SK-N-SH (cell line): ENCODE results near the gene EPB41L2. TPM values are rescaled to one million over a fixed set of nuclear protein-coding genes. Genes with fewer than 3 reads are reported as not detected.

Source experiments
- CTCF ChIA-PET: fragments of 300-600, 350-600 bp; formaldehyde crosslinking; extraction: SDS; loops from one replicate; lab custom pipeline; 2021; lab: Yijun Ruan, JAX
- POLR2A ChIA-PET: fragments of 350-600 bp; sonication (Branson Sonifier 250); formaldehyde crosslinking; extraction: SDS; loops from one replicate; lab custom pipeline; 2020; ENCODE audit warnings: antibody characterized with exemption, inconsistent platforms; lab: Yijun Ruan, JAX
- DNase-seq: peaks from one replicate; pipeline ENCODE4 v3.0.0; 2012
- H2AFZ ChIP-seq: fragments of 200-600 bp; sonication (generic); 2 replicates; pipeline ENCODE4 v1.8.1; 2016; ENCODE audit warnings: antibody characterized with exemption, mild to moderate bottlenecking, low read depth
- H3F3A ChIP-seq: fragments of 200-600 bp; sonication (generic); replicated peaks from 2 replicates; pipeline ENCODE3; 2016; ENCODE audit warnings: antibody characterized with exemption, mild to moderate bottlenecking; ENCODE audit not compliant: insufficient read depth
- H3K27ac ChIP-seq, 2 experiments: fragments of 200-500 bp in 1 of 2; fragments of 200-600 bp in 1 of 2; sonication (Bioruptor generic) in 1 of 2; sonication (generic), shearing (Covaris generic) in 1 of 2; 2 replicates each; pipeline versions ENCODE4 v1.5.1 to v1.6.1; 2014 to 2016; ENCODE audit warnings: low read depth in 2 of 2, inconsistent platforms in 1 of 2, low read length in 1 of 2, mild to moderate bottlenecking in 1 of 2, mixed read lengths in 1 of 2
- H3K27me3 ChIP-seq: fragments of 200-600 bp; sonication (generic), shearing (Covaris generic); 2 replicates; pipeline ENCODE4 v1.6.1; 2016; ENCODE audit warnings: mixed run types; ENCODE audit not compliant: insufficient read depth
- H3K36me3 ChIP-seq, 2 experiments: fragments of 200-500 bp in 1 of 2; fragments of 200-600 bp in 1 of 2; sonication (Bioruptor generic) in 1 of 2; sonication (generic) in 1 of 2; replicated peaks in 1 of 2; 2 replicates each; pipeline versions ENCODE3 to v1.5.1; 2014 to 2016; ENCODE audit warnings: low read length in 1 of 2, mild to moderate bottlenecking in 1 of 2; ENCODE audit not compliant: insufficient read depth in 2 of 2, control insufficient read depth in 1 of 2
- H3K4me1 ChIP-seq, 2 experiments: fragments of 200-500 bp in 1 of 2; fragments of 200-600 bp in 1 of 2; sonication (Bioruptor generic) in 1 of 2; sonication (generic), shearing (Covaris generic) in 1 of 2; 2 replicates each; pipeline versions ENCODE4 v1.5.1 to v1.6.1; 2014 to 2016; ENCODE audit warnings: low read depth in 1 of 2, low read length in 1 of 2, mixed run types in 1 of 2; ENCODE audit not compliant: insufficient read depth in 2 of 2, control insufficient read depth in 1 of 2
- H3K4me2 ChIP-seq: fragments of 200-600 bp; sonication (generic), shearing (Covaris generic); 2 replicates; pipeline ENCODE4 v1.6.1; 2017; ENCODE audit warnings: mixed run types
- H3K4me3 ChIP-seq, 2 experiments: fragments of 200-500 bp in 1 of 2; fragments of 200-600 bp in 1 of 2; sonication (Bioruptor generic) in 1 of 2; sonication (generic), shearing (Covaris generic) in 1 of 2; 2 replicates each; pipeline versions ENCODE4 v1.5.1 to v1.8.1; 2014 to 2016; ENCODE audit warnings: low read depth in 2 of 2, inconsistent platforms in 1 of 2, low read length in 1 of 2, mild to moderate bottlenecking in 1 of 2, mixed read lengths in 1 of 2, moderate library complexity in 1 of 2
- H3K79me2 ChIP-seq: fragments of 200-600 bp; sonication (generic); 2 replicates; pipeline ENCODE4 v1.8.1; 2017; ENCODE audit warnings: mild to moderate bottlenecking; ENCODE audit not compliant: insufficient read depth
- H3K9ac ChIP-seq: fragments of 200-600 bp; sonication (generic); 2 replicates; pipeline ENCODE4 v1.6.1; 2017; ENCODE audit warnings: mixed run types
- H3K9me2 ChIP-seq: fragments of 200-600 bp; sonication (generic); 2 replicates; pipeline ENCODE4 v1.6.1; 2017; ENCODE audit warnings: mixed run types
- H3K9me3 ChIP-seq: fragments of 200-600 bp; sonication (generic); 2 replicates; pipeline ENCODE4 v1.6.1; 2017; ENCODE audit warnings: mixed run types, mild to moderate bottlenecking, moderate library complexity
- H4K20me1 ChIP-seq: fragments of 200-600 bp; sonication (generic); 2 replicates; pipeline ENCODE4 v1.6.1; 2017; ENCODE audit warnings: mild to moderate bottlenecking, mixed run types; ENCODE audit not compliant: insufficient read depth
- CHD2 ChIP-seq: fragments of 150-350 bp; IDR thresholded peaks from 2 replicates; pipeline ENCODE4 v1.6.1; 2018; ENCODE audit warnings: low read length; ENCODE audit not compliant: partially characterized antibody
- EP300 ChIP-seq, 2 experiments: IDR thresholded peaks; 2 replicates each; pipeline versions ENCODE4 v1.4.0 to v1.6.1; 2012; ENCODE audit warnings: borderline replicate concordance in 1 of 2, low read depth in 1 of 2, low read length in 1 of 2
- FOSL2 ChIP-seq: IDR thresholded peaks from 2 replicates; pipeline ENCODE4 v1.4.0; 2012; ENCODE audit warnings: low read depth, mild to moderate bottlenecking, moderate library complexity, borderline replicate concordance
- FOXJ3 ChIP-seq: sonication (generic); formaldehyde crosslinking; IDR thresholded peaks from 2 replicates; pipeline ENCODE4 v1.5.1; 2020; ENCODE audit warnings: mild to moderate bottlenecking, missing genetic modification reagents
- FOXM1 ChIP-seq: IDR thresholded peaks from 2 replicates; pipeline ENCODE4 v1.4.0; 2012; ENCODE audit warnings: low read depth, mild to moderate bottlenecking
- GABPA ChIP-seq: IDR thresholded peaks from 2 replicates; pipeline ENCODE4 v1.4.0; 2012; ENCODE audit warnings: low read depth, mild to moderate bottlenecking
- GATA2 ChIP-seq: sonication (generic); formaldehyde crosslinking; IDR thresholded peaks from 2 replicates; pipeline ENCODE4 v1.5.0; 2020; ENCODE audit warnings: mild to moderate bottlenecking, missing genetic modification reagents
- MXI1 ChIP-seq: IDR thresholded peaks from 2 replicates; pipeline ENCODE4 v1.6.1; 2012; ENCODE audit warnings: mild to moderate bottlenecking, low read depth, low read length, improper control_type of control experiment
- PBX3 ChIP-seq: IDR thresholded peaks from 2 replicates; pipeline ENCODE4; 2012
- RAD21 ChIP-seq: IDR thresholded peaks from 2 replicates; pipeline ENCODE4 v1.6.1; 2012; ENCODE audit warnings: mild to moderate bottlenecking, low read length
- RCOR1 ChIP-seq: fragments of 150-350 bp; IDR thresholded peaks from 2 replicates; pipeline ENCODE4 v1.6.1; 2017; ENCODE audit warnings: antibody characterized with exemption, low read length
- RXRA ChIP-seq: IDR thresholded peaks from 2 replicates; pipeline ENCODE4 v1.4.0; 2012; ENCODE audit warnings: low read depth, mild to moderate bottlenecking, borderline replicate concordance
- TAF1 ChIP-seq: IDR thresholded peaks from 2 replicates; pipeline ENCODE4 v1.6.1; 2012; ENCODE audit warnings: low read depth, mild to moderate bottlenecking, low read length, moderate library complexity, borderline replicate concordance
- TCF12 ChIP-seq: IDR thresholded peaks from 2 replicates; pipeline ENCODE4 v1.4.0; 2012
- TEAD4 ChIP-seq: IDR thresholded peaks from 2 replicates; pipeline ENCODE4 v1.4.0; 2012; ENCODE audit warnings: mild to moderate bottlenecking, borderline replicate concordance; ENCODE audit not compliant: insufficient read depth
- USF1 ChIP-seq: IDR thresholded peaks from 2 replicates; pipeline ENCODE4 v1.4.0; 2012; ENCODE audit warnings: low read depth, borderline replicate concordance
- YY1 ChIP-seq: IDR thresholded peaks from 2 replicates; pipeline ENCODE4 v1.4.0; 2012; ENCODE audit warnings: low read depth, mild to moderate bottlenecking
- WGBS: methylation state at CpG from one replicate; pipeline ENCODE4 v1.1.6; 2017; ENCODE audit warnings: low lambda C conversion rate; 5-methylcytosine and 5-hydroxymethylcytosine counted together
- polyA plus RNA-seq, 3 experiments: library from polyadenylated mRNA; depleted of rRNA; stranded (reverse); fragments of >200 nt; gene quantifications; 2 replicates each; pipeline ENCODE4 v1.2.3, GENCODE V29; 2012
- TF ChIP-seq, protein P1 (sequence below): fragments of 150-350 bp; IDR thresholded peaks from 2 replicates; pipeline ENCODE4 v1.6.1; 2017; ENCODE audit warnings: antibody characterized with exemption, low read length, low read depth, borderline replicate concordance
- TF ChIP-seq, protein P2 (sequence below): IDR thresholded peaks from 2 replicates; pipeline ENCODE4 v1.4.0; 2012; ENCODE audit warnings: low read depth

Gene EPB41L2
- polyA plus RNA-seq, 1 of the 3 experiments (the other 2 are of a cell fraction): 1.4 TPM

- no peak for DNase-seq
- H3K27me3 ChIP-seq: peaks cover 6% of the 10 kb centered on the region; the same call in 1 of the 2 replicates
- no peaks in the 10 kb centered on the region for H3K9me2 ChIP-seq
- POLR2A ChIA-PET: no interaction called here
- no peak for TF ChIP-seq TAF1
- TF ChIP-seq MXI1: no peak
- TF ChIP-seq FOSL2: no peak
- TF ChIP-seq, protein P1, sequence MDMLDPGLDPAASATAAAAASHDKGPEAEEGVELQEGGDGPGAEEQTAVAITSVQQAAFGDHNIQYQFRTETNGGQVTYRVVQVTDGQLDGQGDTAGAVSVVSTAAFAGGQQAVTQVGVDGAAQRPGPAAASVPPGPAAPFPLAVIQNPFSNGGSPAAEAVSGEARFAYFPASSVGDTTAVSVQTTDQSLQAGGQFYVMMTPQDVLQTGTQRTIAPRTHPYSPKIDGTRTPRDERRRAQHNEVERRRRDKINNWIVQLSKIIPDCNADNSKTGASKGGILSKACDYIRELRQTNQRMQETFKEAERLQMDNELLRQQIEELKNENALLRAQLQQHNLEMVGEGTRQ: no peak
- TF ChIP-seq USF1: no peak
- TF ChIP-seq PBX3: no peak
- no peak for TF ChIP-seq RCOR1
- no peak for TF ChIP-seq GATA2 (CRISPR knock-in tag)
- no peak for TF ChIP-seq FOXJ3
- TF ChIP-seq GABPA: no peak
- no peak for TF ChIP-seq TEAD4
- TF ChIP-seq TCF12: no peak
- TF ChIP-seq FOXM1: no peak
- TF ChIP-seq, protein P2, sequence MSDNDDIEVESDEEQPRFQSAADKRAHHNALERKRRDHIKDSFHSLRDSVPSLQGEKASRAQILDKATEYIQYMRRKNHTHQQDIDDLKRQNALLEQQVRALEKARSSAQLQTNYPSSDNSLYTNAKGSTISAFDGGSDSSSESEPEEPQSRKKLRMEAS: no peak
- TF ChIP-seq EP300 (IDR thresholded peaks at IDR 0.05; ENCODE audit: borderline replicate concordance in 1 of 2, low read depth in 1 of 2, low read length in 1 of 2): no peak
- TF ChIP-seq, all 33 proteins: peak for 0
- no peak overlapping the region for H3K4me2 ChIP-seq
- H4K20me1 ChIP-seq: no peaks in the 10 kb centered on the region
- H3K27ac ChIP-seq: no peak overlapping the region
- H3F3A ChIP-seq: no peaks in the 10 kb centered on the region
- H2AFZ ChIP-seq: no peak overlapping the region
- CTCF ChIA-PET: no interaction called here
- H3K4me3 ChIP-seq: no peak overlapping the region
- H3K4me1 ChIP-seq: peaks cover 0 to 7% of the 10 kb centered on the region in 2 experiments; a peak in 1 of 4 replicates
- H3K79me2 ChIP-seq: no peaks in the 10 kb centered on the region
- WGBS: 13% methylated on average over 4 of the region's 4 CpGs
- no peaks in the 10 kb centered on the region for H3K36me3 ChIP-seq
- no peak overlapping the region for H3K9ac ChIP-seq
- H3K9me3 ChIP-seq: no peaks in the 10 kb centered on the region
These were observed 23.7 kb downstream of the EPB41L2 start for GRCh38 chr6:131039345-131039680.

DNA sequence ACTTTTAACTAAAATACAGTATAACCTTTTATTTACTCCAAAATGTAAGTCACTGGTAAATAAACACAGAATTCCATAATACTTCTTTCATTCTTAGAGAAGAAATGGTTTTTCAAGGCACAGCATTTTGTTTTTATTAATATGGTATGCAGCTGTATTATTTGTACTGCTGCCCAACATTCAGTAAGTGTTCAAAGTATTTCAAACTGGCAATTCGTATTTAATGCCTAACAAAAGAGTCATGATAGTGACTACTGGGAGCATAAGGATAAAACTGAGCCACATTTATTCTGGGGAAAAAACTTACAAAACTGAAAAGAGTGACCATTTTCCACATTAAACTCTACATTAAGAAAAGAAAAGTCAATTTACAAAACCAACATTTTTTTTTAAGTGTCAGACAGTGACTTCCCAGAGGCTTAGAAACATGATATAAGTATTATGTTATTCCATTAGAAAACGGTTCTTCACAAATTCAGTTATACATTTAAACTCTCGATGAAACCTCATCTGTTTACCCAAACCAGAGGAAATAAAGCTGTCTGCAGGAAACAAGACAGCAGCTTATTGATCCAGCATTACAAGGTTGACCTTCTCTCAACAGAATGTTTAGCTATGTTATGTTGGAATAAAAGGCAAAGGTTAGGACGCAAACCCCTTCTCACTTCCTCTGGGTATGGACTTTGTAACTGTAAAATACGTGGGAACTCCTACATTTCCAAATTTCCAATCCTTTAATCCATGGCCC lies 24.3 kb downstream of the EPB41L2 start:
- H3K27me3 ChIP-seq: peaks cover 6% of the 10 kb centered on the region; the same call in 1 of the 2 replicates
- H2AFZ ChIP-seq: no peak overlapping the region
- H3K4me1 ChIP-seq: peaks cover 0 to 7% of the 10 kb centered on the region in 2 experiments; a peak in 1 of 4 replicates
- H3K79me2 ChIP-seq: no peaks in the 10 kb centered on the region
- H3K9me2 ChIP-seq: no peaks in the 10 kb centered on the region
- no peak for DNase-seq
- no peak overlapping the region for H3K27ac ChIP-seq
- TF ChIP-seq RXRA: no peak
- TF ChIP-seq TAF1: no peak
- TF ChIP-seq YY1: no peak
- TF ChIP-seq TCF12: no peak
- TF ChIP-seq CHD2: no peak
- TF ChIP-seq GATA2 (CRISPR knock-in tag): no peak
- no peak for TF ChIP-seq RAD21
- TF ChIP-seq PBX3: no peak
- TF ChIP-seq, all 33 proteins: peak for 0
- no peaks in the 10 kb centered on the region for H3K9me3 ChIP-seq
- no peak overlapping the region for H3K4me2 ChIP-seq
- 6% methylated on average over 5 of the region's 5 CpGs for WGBS
- no peaks in the 10 kb centered on the region for H3F3A ChIP-seq
- H3K4me3 ChIP-seq: no peak overlapping the region
- ChIA-PET POLR2A (no interaction called here), CTCF (no interaction called here)
- H4K20me1 ChIP-seq: no peaks in the 10 kb centered on the region
- no peaks in the 10 kb centered on the region for H3K36me3 ChIP-seq
- H3K9ac ChIP-seq: no peak overlapping the region
